Muscle layer of duodenum (tissue), 2 donors: ENCODE measurements around the gene NR5A2.

Experiments used
- H3K27ac ChIP-seq: one replicate; pipeline ENCODE4 v1.7.0; 2013; ENCODE audit warnings: mild to moderate bottlenecking, low read length
- H3K27me3 ChIP-seq: one replicate; pipeline ENCODE4 v1.7.0; 2013; ENCODE audit warnings: low read depth, mild to moderate bottlenecking, control low read depth, low read length
- H3K36me3 ChIP-seq, 2 donors: one replicate each; pipeline ENCODE4 v1.7.0; 2013; ENCODE audit warnings: low read length in 2 of 2, control low read depth in 1 of 2, mild to moderate bottlenecking in 1 of 2; ENCODE audit not compliant: insufficient read depth in 2 of 2, control insufficient read depth in 1 of 2
- H3K4me1 ChIP-seq, 2 donors: one replicate each; pipeline ENCODE4 v1.7.0; 2013; ENCODE audit warnings: low read length in 2 of 2, mild to moderate bottlenecking in 2 of 2, control low read depth in 1 of 2, moderate library complexity in 1 of 2; ENCODE audit not compliant: insufficient read depth in 2 of 2, control insufficient read depth in 1 of 2
- H3K4me3 ChIP-seq, 2 donors: one replicate each; pipeline ENCODE4 v1.7.0; 2013; ENCODE audit warnings: low read length in 2 of 2, low read depth in 1 of 2, mild to moderate bottlenecking in 1 of 2
- H3K9me3 ChIP-seq, 2 donors: one replicate each; pipeline ENCODE4 v1.7.0; 2013; ENCODE audit warnings: low read length in 2 of 2, control low read depth in 1 of 2, mild to moderate bottlenecking in 1 of 2; ENCODE audit not compliant: control insufficient read depth in 1 of 2
- donor health status: healthy.

The NR5A2 gene

DNA sequence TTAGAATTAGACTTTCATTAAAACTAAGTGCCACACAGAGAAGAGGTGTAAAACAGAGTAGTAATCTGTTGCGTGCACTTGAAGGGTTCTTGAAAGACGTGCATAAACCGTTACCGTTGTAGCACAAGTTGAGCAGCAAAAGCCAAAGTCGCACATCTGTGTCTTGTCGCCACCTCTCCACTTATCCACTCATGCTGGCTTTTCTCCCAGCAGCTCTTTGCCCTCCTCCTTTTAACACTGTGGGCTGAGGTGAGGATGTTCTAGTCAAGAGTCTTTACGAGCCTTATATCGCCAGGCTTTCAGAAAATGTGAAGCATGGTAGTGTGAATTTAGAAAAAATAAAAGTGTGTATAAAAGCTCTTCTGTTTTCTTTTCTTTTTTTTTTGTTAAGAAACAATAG, 48.0 kb downstream of the NR5A2 start:
- H3K4me3 ChIP-seq, result no peak overlapping the region
- H3K36me3 ChIP-seq, result no peaks in the 10 kb centered on the region
- peaks cover 7 to 10% of the 10 kb centered on the region in 2 donors for H3K4me1 ChIP-seq
- no peaks in the 10 kb centered on the region for H3K27me3 ChIP-seq
- no peaks in the 10 kb centered on the region for H3K9me3 ChIP-seq
- H3K27ac ChIP-seq, result no peak overlapping the region

DNA sequence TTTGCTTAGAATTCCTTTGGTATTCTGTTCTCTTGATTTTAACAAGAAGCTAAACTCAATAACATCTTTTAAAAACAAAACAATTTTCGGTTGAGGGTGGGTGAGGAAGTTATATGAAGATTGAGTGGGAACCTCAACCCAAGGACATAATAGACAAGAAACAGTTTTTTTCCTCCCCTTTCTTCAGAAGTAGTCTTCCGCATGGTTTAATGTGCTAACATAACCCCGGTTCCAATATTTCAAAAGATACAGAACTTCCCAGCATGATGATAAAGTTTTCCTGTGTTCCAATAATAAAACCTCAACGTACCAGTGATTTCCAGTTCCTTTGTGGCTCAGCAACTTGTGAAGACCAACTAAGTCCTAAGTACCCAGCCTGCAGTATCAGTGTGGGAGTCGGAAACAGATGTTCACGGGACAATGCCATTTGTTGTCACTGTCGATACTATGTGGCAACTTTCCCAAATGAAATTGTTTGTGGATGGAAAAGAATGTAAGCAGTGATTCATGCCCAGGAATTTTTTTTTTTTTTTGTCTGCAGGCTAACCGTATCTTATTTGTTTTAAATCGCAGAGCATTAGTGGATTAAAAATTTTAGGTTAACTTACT, 48.5 kb downstream of the NR5A2 start:
- Histone ChIP-seq H3K4me1 (peaks cover 7 to 10% of the 10 kb centered on the region in 2 donors), H3K4me3 (no peak overlapping the region), H3K27me3 (no peaks in the 10 kb centered on the region), H3K9me3 (no peaks in the 10 kb centered on the region), H3K36me3 (no peaks in the 10 kb centered on the region), H3K27ac (no peak overlapping the region)

DNA sequence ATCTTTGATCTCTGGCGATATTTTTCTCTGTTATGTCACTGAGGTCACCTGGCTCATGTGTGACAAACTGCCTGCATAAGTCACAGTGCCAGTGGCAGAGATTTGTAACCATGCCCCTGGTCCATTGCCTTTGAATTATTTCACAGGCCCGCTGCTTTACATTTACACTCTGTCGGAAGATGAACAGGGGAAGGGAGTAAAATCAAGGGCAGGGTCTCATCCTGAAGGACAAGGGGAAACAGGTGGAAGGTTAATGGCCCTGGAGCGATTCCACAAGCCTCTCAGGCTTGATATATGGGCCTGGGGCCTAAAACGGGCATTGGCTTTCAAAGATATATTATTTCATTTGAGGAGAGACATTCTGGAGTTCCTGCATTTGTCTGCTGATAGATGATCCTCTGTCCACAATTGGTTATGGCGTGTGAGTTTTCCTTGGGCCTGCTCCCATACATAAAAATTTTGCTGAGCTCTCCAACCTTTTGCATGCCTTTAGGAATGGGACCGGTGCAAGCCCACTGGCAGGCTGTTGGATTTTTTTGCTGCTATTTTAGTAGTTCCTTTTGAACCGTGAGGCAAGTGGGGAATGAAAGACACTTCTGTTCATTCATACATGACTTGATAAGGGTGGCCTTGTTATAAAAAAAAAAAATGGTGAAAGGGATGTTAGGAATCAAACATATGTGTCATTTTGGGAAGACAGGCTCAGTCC, 51.9 kb downstream of the NR5A2 start:
- Histone ChIP-seq H3K4me3 (no peak overlapping the region), H3K9me3 (no peaks in the 10 kb centered on the region), H3K4me1 (peaks cover 7% of the 10 kb centered on the region in 2 donors), H3K36me3 (no peaks in the 10 kb centered on the region), H3K27me3 (no peaks in the 10 kb centered on the region), H3K27ac (no peak overlapping the region)

DNA sequence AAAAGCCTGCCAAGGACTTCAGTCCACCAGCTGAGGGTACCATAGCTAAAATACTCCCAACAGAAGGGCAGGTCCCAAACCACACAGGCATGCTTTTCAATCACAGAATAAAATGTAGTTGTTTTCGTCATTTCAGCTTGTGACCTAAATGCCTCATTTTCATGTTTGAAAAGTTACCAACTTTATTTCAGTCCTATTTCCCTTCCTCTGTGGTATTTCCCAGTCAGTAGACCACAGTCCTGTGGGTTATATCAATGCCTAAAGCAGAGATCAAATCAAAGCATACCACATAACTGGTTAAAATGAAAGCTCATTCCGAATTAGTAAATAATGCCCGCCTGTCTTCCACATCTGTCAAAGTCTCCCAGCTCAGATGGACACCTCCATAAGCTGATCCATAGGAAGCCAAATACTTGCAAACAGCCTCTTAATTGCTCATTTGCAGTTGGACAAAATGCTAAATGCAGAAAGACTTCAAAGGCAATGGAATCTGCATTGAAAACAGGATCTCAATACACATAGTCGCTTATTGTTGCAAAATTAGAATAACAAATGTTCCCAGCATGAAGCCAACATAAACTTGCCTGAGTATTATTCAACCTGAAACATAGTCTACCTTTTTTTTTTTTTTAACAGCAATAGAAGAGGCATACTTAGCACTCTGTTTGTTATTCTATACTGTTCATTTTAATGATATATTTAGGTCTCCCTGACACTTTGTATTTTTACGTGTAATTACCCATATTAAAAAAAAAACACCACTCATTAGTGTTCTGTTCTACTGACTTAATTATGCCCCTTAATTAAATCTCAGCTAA, 53.9 kb downstream of the NR5A2 start:
- H3K27ac ChIP-seq, result no peak overlapping the region
- no peaks in the 10 kb centered on the region for H3K9me3 ChIP-seq
- no peak overlapping the region for H3K4me3 ChIP-seq
- no peaks in the 10 kb centered on the region for H3K27me3 ChIP-seq
- H3K4me1 ChIP-seq, result peaks cover 0 to 3% of the 10 kb centered on the region in 2 donors
- no peaks in the 10 kb centered on the region for H3K36me3 ChIP-seq

DNA sequence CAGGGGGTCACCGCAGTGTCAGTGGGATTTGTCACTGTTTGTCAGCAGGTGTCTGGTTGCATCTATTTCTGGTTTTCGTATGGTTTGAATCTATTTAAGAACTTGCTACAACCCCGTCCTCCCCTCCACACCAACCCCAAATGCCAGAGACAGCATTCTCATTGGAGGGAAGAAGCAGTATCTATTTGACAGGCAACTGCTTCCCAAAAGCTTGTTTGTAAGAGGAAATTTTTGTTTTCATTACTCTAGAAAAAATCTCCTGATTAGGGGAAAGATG, 54.4 kb downstream of the NR5A2 start:
- Histone ChIP-seq H3K4me3 (no peak overlapping the region), H3K27me3 (no peaks in the 10 kb centered on the region), H3K27ac (no peak overlapping the region), H3K36me3 (no peaks in the 10 kb centered on the region), H3K4me1 (peaks cover 0 to 3% of the 10 kb centered on the region in 2 donors), H3K9me3 (no peaks in the 10 kb centered on the region)

DNA sequence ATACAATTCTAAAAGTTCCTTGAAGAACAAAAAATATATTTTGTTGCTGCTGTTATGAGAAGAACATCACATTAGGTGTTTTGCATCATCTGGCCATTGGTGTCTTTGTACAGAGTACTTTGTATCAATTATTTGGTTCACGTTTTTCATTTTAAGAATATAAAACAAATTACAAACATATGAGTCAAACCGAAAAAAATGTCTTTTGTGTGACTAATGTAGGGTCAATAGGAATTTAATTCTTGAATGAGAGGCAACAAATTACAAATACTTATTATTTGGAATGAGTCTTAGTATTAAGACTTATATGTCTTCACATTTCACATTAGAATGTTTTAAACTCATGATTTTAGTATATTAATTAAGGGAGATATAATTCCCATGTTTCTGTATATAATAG, 54.8 kb downstream of the NR5A2 start:
- H3K9me3 ChIP-seq, result no peaks in the 10 kb centered on the region
- H3K27me3 ChIP-seq, result no peaks in the 10 kb centered on the region
- no peak overlapping the region for H3K27ac ChIP-seq
- peaks cover 0 to 3% of the 10 kb centered on the region in 2 donors for H3K4me1 ChIP-seq
- H3K36me3 ChIP-seq, result no peaks in the 10 kb centered on the region
- no peak overlapping the region for H3K4me3 ChIP-seq

DNA sequence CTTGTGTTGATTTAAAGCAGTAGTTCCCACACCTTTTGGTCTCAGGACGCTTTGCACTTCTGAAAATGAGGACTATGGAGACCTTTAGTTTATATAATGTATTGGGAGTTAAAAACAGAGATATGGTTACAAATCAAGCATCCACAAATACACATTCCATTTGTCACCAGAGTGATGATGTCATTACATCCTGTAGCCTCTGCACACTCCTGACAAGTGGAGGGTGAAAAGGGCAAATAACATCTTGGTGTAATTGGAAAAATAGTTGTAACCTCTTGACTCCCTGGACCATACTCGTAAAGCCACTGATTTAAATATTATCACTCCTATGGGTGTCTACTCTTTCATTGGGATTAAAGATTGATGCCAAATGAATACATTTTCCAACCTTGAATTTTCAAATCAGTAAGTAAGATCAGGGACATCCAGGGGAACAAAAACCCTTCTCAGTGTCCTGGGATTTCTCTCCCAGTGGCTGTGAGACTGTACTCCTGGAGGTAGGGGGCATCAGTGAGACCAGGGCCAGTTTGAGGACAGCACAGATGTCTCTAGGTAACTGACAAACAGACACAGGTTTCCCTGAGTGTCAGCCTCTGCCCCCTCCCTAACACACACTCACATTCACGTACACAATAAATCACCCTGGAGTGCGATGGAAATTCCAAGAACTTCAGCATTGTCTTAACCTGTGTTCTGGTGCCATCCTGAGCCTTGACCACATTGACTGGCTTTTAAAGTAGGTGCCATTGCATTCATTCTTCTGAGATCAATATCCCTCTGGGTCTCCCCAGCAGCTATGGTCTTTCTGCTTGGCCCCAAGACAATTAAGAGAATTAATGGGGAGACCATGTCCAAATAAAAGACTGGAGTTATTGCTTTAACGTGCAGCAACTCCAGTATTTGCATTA, 63.0 kb downstream of the NR5A2 start:
- Histone ChIP-seq H3K4me3 (no peak overlapping the region), H3K27me3 (no peaks in the 10 kb centered on the region), H3K36me3 (no peaks in the 10 kb centered on the region), H3K4me1 (no peaks in the 10 kb centered on the region), H3K9me3 (no peaks in the 10 kb centered on the region), H3K27ac (no peak overlapping the region)

DNA sequence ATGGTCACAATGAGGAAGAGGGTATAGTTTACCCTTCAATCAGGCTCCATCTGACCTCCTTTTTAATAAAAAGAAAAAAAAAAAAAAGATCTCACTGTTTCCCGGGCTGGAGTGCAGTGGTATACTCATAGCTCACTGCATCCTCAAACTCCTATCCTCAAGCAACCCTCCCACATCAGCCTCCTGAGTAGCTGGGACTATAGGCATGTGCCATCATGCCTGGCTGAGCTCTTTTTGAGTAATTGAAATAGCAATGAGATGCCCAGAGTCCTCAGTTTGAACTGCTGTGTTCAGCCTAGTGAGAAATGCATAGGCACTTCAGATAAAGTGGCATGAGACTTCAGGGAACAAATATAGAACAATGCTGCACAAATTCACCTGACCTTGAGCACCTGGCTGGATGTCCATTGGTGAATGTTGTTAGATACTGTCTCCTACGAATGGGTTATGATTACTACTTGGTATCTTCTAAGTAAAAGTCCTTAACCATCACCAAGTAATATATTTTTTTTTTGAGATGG, 67.6 kb downstream of the NR5A2 start:
- Histone ChIP-seq H3K4me1 (no peaks in the 10 kb centered on the region), H3K9me3 (no peaks in the 10 kb centered on the region), H3K27me3 (no peaks in the 10 kb centered on the region), H3K27ac (no peak overlapping the region), H3K36me3 (no peaks in the 10 kb centered on the region), H3K4me3 (no peak overlapping the region)

DNA sequence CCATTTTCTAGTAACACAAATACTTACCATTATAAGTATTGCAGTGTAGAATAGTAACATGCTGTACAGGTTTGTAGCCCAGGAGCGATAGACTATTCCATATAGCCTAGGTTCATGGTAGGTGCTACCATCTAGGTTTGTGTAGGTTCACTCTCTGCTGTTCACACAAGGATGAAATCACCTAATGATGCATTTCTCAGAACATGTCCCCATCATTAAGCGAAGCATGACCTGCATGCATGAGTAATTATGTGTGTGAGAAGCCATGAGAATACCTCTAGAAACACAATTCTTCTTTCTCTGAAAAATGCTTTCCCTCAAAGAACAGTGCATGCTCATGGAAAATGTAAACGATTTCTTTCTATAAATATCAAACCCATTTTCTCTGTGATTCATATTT, 69.3 kb downstream of the NR5A2 start:
- Histone ChIP-seq H3K4me1 (peaks cover 0 to 4% of the 10 kb centered on the region in 2 donors), H3K27ac (no peak overlapping the region), H3K9me3 (no peaks in the 10 kb centered on the region), H3K27me3 (no peaks in the 10 kb centered on the region), H3K4me3 (no peak overlapping the region), H3K36me3 (no peaks in the 10 kb centered on the region)

DNA sequence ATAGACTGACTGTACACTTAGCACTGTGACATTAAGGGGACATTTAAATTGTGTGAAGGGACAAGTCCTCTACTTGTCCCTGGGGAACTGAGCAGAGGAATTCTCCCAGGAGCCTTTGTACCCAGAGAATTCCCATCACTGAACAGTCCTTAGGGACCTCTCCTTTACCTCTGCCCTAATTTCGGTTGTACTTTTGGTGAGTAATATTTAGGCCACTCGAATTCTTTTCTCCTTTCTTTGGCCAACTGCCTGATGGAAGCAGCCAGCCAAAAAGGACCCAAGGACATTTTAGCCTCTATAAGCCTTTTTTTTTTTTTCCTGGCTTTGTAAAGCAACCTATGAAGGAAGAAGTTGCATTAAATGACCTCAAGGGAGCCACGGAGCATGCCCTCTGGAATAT, 71.5 kb downstream of the NR5A2 start:
- Histone ChIP-seq H3K9me3 (no peaks in the 10 kb centered on the region), H3K27ac (no peak overlapping the region), H3K4me3 (no peak overlapping the region), H3K4me1 (peaks cover 0 to 4% of the 10 kb centered on the region in 2 donors), H3K27me3 (no peaks in the 10 kb centered on the region), H3K36me3 (no peaks in the 10 kb centered on the region)
